GM12865 (cell line): ENCODE measurements around the gene TSPAN9.
A peak's percentile ranks its signal among the peaks of the same experiment; 100 is the strongest.

Experiments
- DNase-seq: peaks from one replicate; pipeline ENCODE4 v3.0.0; 2010; ENCODE audit warnings: low read depth
- H3K4me3 ChIP-seq: 2 replicates; pipeline ENCODE4 v1.5.1; 2011; ENCODE audit warnings: mild to moderate bottlenecking, low read depth, low read length, control low read depth
- CTCF ChIP-seq: IDR thresholded peaks from 2 replicates; pipeline ENCODE4 v1.5.1; 2011; ENCODE audit warnings: low read length, control low read depth, low read depth, inconsistent platforms; ENCODE audit not compliant: insufficient read depth; ENCODE audit errors: missing control alignments

TSPAN9 gene

GRCh38 chr12:3172124-3173007, 95.2 kb downstream of the TSPAN9 start:
- H3K4me3 ChIP-seq = no peak overlapping the region
- no peak for TF ChIP-seq CTCF
- no peak for DNase-seq

GRCh38 chr12:3173008-3173553, 95.9 kb downstream of the TSPAN9 start:
- no peak for TF ChIP-seq CTCF
- DNase-seq = no peak
- H3K4me3 ChIP-seq = no peak overlapping the region

- no peak overlapping the region for H3K4me3 ChIP-seq
- no peak for DNase-seq
- no peak for TF ChIP-seq CTCF
These were observed 96.7 kb downstream of the TSPAN9 start for GRCh38 chr12:3173912-3174311.

GRCh38 chr12:3175238-3175637, 98.1 kb downstream of the TSPAN9 start:
- no peak overlapping the region for H3K4me3 ChIP-seq
- DNase-seq = no peak
- TF ChIP-seq CTCF = no peak

- H3K4me3 ChIP-seq = no peak overlapping the region
- no peak for DNase-seq
- no peak for TF ChIP-seq CTCF
These were observed 99.6 kb downstream of the TSPAN9 start for GRCh38 chr12:3176754-3177153.

- no peak for TF ChIP-seq CTCF
- peak; percentile 39 for DNase-seq
- H3K4me3 ChIP-seq = no peak overlapping the region
These were observed 100.7 kb downstream of the TSPAN9 start for GRCh38 chr12:3177778-3178425.
